HG02610 (cell line): ENCODE measurements around the gene PLXNC1.

ENCODE experiments used
- ATAC-seq: cut with Tn5 transposase; IDR thresholded peaks from one replicate; pipeline ENCODE4 v1.9.1; 2021; ENCODE audit warnings: mild to moderate bottlenecking, moderate library complexity; ENCODE audit not compliant: unreplicated experiment

Gene PLXNC1

GRCh38 chr12:94263011-94263811 is 114.8 kb downstream of the PLXNC1 start:
- peak; percentile 47 for ATAC-seq

- ATAC-seq: no peak
These were observed 115.7 kb downstream of the PLXNC1 start for GRCh38 chr12:94263905-94264561.

GRCh38 chr12:94264736-94265485 is 116.5 kb downstream of the PLXNC1 start:
- ATAC-seq: no peak

- ATAC-seq: no peak
These were observed 117.2 kb downstream of the PLXNC1 start for GRCh38 chr12:94265539-94265938.

- no peak for ATAC-seq
These were observed 117.8 kb downstream of the PLXNC1 start for GRCh38 chr12:94265966-94266745.

- ATAC-seq: no peak
These were observed 118.6 kb downstream of the PLXNC1 start for GRCh38 chr12:94266796-94267536.

GRCh38 chr12:94267537-94267872 is 119.1 kb downstream of the PLXNC1 start:
- ATAC-seq: no peak

- no peak for ATAC-seq
These were observed 119.6 kb downstream of the PLXNC1 start for GRCh38 chr12:94267921-94268471.

- ATAC-seq: peak; percentile 59
These were observed 121.1 kb downstream of the PLXNC1 start for GRCh38 chr12:94269316-94269999.

GRCh38 chr12:94271351-94271750 is 123.0 kb downstream of the PLXNC1 start:
- no peak for ATAC-seq

- no peak for ATAC-seq
These were observed 123.9 kb downstream of the PLXNC1 start for GRCh38 chr12:94272280-94272679.

GRCh38 chr12:94273272-94273671 is 124.9 kb downstream of the PLXNC1 start:
- ATAC-seq: no peak

GRCh38 chr12:94276725-94277124 is 128.3 kb downstream of the PLXNC1 start:
- ATAC-seq: no peak

GRCh38 chr12:94277426-94278000 is 129.1 kb downstream of the PLXNC1 start:
- no peak for ATAC-seq

GRCh38 chr12:94280063-94280462 is 131.7 kb downstream of the PLXNC1 start:
- ATAC-seq: no peak

- no peak for ATAC-seq
These were observed 134.3 kb downstream of the PLXNC1 start for GRCh38 chr12:94282675-94283074.

- ATAC-seq: no peak
These were observed 135.7 kb downstream of the PLXNC1 start for GRCh38 chr12:94284046-94284445.

GRCh38 chr12:94284859-94285258 is 136.5 kb downstream of the PLXNC1 start:
- no peak for ATAC-seq

- ATAC-seq: no peak
These were observed 137.7 kb downstream of the PLXNC1 start for GRCh38 chr12:94285943-94286582.
